GM18909 (cell line): ENCODE measurements around the gene ZNF211.

Source experiments
- ATAC-seq: cut with Tn5 transposase; IDR thresholded peaks from one replicate; pipeline ENCODE4 v1.9.1; 2021; ENCODE audit warnings: mild to moderate bottlenecking; ENCODE audit not compliant: unreplicated experiment, poor library complexity

The ZNF211 gene

DNA sequence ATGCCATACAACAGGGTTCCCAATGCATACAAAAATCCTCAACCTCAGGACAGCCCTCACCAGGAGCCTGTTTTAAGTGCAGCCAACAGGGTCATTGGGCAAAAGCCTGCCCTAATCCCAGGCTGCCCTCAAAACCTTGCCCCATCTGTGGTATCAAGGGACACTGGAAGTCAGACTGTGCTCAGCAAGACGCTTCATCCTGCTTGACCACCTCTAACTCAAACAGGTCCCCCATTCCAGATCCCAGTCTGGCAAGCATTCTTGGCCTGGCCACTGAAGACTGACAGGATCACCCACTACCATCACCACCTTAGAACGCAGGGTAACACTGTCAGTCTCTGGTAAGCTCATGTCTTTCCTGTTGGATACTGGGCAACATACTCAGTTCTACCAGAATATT lies 20.7 kb downstream of the ZNF211 start:
- no peak for ATAC-seq

DNA sequence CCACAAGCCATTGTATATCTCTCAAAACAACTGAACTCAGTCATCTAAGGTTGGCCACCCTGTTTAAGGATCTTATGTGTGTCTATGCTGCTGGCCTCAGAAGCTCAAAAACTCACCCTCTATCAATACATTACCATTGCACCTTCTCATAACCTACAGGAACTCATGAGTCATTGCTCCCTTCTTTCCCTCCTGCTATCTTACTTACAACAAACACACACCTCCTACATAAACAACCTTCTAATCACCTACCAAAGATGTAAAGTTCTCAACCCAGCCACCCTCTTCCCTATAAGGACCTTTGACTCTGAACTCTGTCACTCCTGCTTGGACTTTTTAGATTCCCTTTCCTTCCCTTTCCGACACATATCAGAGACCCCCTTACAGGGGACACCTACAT lies 22.5 kb downstream of the ZNF211 start:
- no peak for ATAC-seq

DNA sequence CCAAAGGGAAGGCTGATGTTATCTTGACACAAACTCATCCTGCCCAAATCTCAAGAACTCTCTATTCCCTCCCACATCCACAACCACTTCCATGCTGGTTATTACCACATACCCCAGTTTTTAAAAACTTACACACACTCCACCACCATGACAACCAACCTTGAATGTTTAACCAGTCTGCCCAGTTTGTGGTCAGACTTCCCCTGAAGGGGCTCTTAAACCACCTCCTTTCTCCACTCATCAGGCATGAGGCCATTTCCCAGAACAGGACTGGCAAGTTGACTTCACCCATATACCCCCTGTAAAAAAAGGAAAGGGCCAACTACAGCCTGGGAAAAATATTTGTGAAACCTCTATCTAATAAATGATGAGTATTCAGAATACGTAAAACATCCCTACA lies 23.4 kb downstream of the ZNF211 start:
- no peak for ATAC-seq

DNA sequence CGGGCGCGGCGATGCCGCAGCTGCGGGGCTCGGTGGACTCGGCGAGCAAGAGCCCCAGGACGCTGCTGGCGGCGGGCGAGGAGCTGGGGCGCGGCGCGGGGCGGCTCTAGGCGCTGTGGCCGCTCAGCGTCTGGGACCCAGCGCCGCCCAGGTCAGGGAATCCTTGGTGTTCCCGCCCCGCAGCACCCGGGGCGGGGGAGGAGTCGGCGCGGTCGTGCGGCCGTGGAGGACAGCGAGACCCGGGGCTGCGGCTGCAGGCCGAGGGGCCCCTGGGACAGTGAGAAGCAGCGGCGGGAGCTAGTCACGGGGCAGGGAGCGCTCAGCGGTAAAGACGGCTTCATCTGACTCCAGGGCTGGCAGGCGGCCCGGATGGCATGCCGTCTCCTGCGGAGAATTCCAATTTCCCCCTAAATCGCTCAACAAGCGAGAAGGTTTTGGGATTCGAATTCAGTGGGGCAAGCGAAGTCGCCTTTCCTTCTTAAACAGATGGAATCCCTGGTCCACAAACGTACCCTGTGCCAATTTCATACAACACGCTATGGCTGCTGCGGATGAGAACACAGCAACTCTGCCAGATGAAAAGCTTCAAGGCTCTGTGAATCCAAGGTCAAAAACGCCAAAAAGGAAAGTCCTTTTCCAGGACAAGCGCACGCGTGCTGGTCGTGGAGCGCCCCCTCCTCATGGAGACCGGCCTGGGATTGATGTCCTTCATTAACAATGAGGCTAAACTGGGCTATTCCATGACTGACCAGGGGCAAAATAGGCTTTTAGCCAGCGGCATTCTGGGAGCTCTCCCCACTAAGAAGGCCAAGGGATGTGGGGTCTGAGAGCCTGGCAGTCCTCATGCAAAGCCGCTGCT lies 31.5 kb downstream of the ZNF211 start:
- no peak for ATAC-seq

DNA sequence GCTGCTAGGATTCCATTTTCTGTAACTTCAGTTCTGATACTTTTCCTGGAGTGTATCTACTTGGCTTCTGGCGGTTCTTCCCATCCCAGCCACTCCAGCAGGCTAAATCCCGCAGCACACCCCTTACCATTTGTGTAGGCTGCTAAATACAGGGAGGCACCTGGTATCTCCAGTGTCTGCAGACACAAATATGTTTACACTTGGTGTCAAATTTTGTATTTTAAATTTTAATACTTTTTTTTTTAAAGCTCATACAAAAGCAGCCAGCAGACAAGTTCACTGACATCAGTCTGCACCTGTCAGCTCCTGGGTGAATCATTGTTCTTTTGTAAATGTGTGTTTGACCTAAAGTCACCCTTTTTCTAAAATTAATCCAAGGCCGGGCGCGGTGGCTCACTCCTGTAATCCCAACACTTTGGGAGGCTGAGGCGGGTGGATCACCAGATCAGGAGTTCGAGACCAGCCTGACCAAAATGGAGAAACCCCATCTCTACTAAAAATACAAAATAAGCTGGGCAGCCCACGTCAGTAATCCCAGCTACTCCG lies 32.4 kb downstream of the ZNF211 start:
- ATAC-seq = no peak

DNA sequence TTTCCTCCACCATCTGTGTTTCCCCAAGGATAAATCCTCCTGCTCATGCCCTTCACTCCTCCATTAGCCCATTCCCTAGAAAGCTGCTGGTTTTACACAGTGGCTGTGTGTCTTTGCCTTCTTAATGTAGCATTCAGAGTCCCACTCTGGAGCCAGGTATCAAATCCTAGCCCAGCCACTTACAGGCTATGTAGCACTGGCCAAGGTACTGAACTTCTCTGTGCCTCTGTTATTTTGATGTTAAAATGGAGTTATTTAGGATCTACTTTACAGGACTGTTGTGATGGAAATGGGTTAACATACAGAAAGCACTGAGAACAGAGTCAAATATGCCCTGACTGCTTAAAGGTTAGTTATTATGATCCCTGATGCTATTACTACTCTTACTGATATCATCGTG lies 34.3 kb downstream of the ZNF211 start:
- ATAC-seq = no peak

DNA sequence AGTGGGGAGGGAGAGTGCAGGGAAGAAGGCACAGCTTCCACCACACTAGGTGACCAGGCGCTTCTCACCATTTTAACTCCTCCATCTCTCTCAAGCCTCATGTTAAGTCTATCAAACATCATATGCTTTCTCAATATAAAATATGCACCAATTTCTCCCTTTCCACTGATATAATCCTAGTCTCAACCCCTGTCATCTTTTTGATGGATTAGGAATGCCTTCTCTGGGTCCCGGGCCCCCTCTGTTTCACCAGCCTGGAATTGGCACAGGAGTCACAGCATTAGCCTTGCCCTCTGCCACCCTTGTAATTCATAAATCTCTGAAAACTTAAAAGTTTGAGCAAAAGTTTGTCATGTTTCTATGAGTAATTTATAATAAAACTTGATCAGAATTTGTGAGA lies 35.7 kb downstream of the ZNF211 start, which contains the start of gene ZSCAN4:
TSS of gene ZSCAN4 (plus strand) at position 301 of the 400 bp plus-strand sequence. CDS start 7,211 bp downstream, outside the sequence.
- ATAC-seq = no peak

DNA sequence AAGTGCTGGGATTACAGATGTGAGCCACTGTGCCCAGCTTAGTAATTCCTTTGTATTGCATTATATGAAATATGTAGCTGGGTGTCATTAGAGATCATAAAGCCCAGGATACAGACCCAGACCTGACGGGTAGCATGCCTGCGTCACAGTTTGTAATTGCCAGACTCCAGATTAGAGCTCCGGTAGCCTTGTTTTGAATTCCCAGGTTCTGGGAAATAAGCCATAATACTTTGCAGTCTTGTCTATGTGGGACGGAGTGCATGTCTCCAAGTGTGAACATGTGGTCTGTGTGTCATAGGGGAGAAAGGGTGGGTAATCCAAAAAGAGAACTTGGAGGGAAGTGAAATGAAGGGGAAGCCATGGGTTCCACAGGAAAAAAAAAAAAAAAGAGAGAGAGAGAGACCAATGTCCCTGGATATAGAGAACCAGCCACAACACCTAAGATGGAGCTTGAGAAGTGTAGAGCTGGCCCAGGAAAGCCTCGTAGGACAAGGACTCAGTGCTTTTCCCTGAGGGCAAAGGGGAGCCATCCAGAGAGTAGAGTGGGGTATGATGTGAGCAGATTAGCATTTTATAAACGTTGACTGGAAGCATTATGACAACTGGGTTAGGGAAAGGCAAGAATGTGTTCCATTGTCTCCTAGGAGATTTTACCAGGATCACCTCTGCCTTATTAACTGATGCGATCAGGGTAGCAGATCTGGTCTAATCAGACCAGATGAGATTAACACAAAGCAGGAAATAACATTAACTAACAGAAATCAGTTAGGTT lies 38.3 kb downstream of the ZNF211 start:
- no peak for ATAC-seq

DNA sequence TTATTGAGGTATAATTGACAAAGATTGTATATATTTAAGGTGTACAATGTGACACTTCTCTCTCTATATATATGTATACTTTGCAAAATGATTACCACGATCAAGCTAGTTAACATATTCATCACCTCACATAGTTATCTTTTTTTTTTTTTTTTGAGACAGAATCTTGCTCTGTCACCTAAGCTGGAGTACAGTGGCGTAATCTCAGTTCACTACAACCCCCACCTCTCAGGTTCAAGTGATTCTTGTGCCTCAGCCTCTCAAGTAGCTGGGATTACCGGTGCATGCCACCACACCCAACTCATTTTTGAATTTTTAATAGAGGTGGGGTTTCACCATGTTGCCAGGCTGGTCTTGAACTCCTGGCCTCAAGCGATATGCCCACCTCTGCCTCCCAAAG lies 39.5 kb downstream of the ZNF211 start:
- no peak for ATAC-seq

DNA sequence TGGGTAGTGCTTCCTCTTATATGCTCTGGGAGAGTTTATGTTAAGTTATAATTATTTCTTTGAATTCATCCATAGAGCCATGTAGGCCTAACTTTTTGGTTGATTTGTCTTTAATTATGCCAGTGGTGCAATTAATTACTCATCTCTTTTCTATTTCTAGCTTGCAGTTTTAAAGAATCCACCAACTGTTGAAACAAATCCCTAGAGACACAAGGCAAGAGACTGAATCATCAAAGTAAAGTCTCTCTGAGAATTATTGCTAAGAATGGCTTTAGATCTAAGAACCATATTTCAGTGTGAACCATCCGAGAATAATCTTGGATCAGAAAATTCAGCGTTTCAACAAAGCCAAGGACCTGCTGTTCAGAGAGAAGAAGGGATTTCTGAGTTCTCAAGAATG lies 42.9 kb downstream of the ZNF211 start:
- no peak for ATAC-seq

DNA sequence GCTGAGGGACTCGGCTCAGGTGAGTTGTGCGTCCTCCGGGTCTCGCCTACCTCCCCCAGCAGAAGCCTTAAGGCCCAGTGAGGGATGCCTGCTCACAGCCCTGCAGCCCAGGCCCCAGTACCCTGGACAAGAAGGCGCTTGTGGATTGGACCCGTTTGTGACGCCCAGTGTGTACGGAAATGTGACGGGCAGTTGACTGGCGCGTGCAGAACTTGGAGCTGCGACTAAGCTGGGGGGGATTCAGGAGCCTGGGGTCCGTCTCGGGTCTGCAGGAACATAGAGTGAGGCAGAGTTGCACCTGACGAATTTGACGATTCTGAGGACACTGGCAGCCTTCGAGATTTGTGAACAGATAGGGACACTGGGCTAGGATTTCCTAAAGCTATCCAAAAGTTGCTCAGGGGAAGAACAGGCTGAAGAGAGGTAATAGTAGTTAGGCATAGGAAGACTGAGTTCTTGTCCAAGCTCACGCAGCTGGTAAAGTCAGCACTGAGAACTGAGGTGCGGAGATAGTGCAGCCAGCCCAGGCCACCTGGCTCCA lies 49.3 kb downstream of the ZNF211 start:
- ATAC-seq = no peak

DNA sequence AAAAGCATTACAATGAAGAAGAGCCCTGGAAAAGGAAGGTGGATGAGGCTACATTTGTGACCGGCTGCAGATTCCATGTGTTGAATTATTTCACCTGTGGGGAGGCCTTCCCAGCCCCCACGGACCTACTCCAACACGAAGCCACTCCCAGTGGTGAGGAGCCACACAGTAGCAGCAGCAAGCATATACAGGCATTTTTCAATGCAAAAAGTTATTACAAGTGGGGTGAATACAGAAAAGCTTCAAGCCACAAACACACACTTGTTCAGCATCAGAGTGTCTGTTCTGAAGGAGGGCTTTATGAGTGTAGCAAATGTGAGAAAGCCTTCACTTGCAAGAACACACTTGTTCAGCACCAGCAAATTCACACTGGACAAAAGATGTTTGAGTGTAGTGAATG lies 53.8 kb downstream of the ZNF211 start:
- no peak for ATAC-seq

DNA sequence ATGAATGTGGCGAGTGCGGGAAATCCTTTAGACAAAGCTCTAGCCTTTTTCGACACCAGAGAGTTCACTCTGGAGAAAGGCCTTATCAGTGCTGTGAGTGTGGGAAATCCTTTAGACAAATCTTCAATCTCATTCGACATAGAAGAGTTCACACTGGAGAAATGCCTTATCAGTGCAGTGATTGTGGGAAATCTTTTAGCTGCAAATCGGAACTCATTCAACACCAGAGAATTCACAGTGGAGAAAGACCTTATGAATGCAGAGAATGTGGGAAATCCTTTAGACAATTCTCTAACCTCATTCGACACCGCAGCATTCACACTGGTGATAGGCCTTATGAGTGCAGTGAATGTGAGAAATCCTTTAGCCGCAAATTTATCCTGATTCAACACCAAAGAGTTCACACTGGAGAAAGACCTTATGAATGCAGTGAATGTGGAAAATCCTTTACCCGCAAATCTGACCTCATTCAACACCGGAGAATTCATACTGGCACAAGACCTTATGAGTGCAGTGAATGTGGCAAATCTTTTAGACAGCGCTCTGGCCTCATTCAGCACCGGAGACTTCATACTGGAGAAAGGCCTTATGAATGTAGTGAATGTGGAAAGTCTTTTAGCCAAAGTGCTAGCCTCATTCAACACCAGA lies 54.5 kb downstream of the ZNF211 start:
- ATAC-seq = no peak

DNA sequence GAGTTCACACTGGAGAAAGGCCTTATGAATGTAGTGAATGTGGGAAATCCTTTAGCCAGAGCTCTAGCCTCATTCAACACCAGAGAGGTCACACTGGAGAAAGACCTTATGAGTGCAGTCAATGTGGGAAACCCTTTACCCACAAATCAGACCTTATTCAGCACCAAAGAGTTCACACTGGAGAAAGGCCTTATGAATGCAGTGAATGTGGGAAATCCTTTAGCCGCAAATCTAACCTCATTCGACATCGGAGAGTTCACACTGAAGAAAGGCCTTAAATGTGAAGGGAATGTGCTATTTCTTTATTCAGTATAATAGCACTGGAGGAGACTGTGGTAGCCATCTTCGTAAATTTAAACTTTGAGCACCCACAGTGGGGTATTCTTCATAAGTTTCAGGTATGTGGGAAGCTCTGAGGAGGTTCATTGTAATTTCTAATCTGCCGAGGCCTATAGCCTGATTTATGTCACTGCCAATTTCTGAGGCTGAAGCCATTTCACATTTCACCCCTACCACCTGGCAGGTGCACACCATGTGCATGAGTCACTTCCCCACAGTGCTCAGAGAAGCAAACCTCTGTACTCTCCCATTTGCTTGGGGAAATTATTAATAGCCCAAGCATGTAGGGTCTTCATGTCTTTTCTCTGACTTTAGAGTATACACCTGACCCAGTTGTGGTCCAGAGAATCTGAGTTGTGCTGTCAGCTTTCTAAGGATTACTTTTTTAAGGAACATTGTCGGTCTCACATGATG lies 55.2 kb downstream of the ZNF211 start:
- no peak for ATAC-seq

DNA sequence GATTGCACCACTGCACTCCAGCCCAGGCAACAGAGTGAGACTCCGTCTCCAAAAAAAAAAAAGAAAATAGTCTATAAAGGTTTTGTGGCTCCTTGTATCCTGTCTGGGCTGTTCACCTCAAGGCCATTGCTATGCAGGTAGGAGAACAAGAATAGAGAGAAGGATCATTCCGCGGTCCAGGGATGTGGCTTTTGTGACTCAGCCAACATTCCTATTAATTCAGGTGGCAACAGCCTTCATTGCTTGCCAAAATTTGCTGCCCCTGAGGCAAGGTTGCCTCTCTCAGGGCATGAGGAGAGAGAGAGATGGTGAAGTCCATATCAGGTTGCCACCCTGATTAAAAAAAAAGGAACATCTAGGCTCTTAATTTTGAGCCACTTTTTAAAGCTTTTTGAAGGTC lies 56.8 kb downstream of the ZNF211 start:
- no peak for ATAC-seq
